NT2/D1 (cell line): ENCODE data around the gene FBXL12.

Source experiments
- SUZ12 ChIP-seq: IDR thresholded peaks from 2 replicates; pipeline ENCODE4 v1.6.1; 2011; ENCODE audit not compliant: insufficient read length, insufficient read depth; ENCODE audit errors: extremely low read depth
- YY1 ChIP-seq: IDR thresholded peaks from 2 replicates; pipeline ENCODE4 v1.6.1; 2011; ENCODE audit not compliant: insufficient read length, insufficient read depth
- ZNF274 ChIP-seq: IDR thresholded peaks from 2 replicates; pipeline ENCODE4 v1.6.1; 2011; ENCODE audit warnings: mild to moderate bottlenecking, low read depth, low read length

DNA sequence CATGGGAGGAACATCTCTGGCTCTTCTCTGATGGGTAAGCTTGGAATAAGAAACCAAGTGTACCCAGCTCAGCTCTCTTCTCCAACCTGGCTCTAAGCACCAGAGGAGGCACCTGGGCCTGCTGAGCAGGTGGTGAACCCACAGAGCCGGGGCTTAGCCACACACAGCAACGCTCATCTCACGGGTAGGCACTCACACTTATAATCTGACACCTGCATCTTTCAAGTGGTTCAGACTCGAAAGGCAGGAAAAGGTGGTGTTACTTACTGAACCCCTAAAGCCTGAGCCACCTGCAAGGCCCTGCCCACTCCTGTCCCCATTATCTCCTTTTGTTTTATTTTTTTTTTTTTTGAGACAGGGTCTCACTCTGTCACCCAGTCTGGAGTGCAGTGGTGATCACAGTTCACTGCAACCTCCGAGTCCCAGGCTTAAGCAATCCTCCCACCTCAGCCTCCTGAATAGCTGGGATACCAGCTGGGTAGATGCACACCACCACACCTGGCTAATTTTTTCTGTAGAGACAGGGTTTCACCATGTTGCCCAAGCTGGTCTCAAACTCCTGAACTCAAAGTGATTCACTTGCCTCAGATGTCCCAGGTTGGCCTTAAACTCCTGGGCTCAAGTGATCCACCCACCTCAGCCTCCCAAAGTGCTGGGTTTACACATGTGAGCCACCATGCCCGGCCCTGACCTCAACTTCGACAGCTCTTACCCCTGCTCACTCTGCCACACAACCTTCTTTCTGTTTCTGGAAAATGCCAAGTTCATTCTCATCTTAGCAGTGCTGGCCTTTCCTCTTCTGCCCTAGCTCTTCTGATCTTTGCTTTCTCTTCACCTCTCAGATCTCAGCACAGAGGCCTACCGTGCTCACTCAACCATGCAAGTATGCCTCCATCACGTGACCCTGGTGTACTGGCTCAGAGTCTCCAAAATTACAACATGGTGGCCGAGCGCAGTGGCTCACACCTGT is 9.7 kb downstream of the FBXL12 start:
- TF ChIP-seq SUZ12, result no peak
- no peak for TF ChIP-seq ZNF274
- no peak for TF ChIP-seq YY1
